Activated CD4-positive, alpha-beta T cell treated with anti-CD3 and anti-CD28 coated beads, Interleukin-2, Interleukin-4, amounts not matched to agents 100 ng/mL and 50 ng/mL, durations not matched to agents 16 hours and 8 hours (primary cell): Measurements from ENCODE around the gene RTL9.

ENCODE experiments used
- DNase-seq: peaks from one replicate; pipeline ENCODE4 v3.0.0-alpha.2; 2020; ENCODE audit warnings: low spot score

Gene RTL9

DNA sequence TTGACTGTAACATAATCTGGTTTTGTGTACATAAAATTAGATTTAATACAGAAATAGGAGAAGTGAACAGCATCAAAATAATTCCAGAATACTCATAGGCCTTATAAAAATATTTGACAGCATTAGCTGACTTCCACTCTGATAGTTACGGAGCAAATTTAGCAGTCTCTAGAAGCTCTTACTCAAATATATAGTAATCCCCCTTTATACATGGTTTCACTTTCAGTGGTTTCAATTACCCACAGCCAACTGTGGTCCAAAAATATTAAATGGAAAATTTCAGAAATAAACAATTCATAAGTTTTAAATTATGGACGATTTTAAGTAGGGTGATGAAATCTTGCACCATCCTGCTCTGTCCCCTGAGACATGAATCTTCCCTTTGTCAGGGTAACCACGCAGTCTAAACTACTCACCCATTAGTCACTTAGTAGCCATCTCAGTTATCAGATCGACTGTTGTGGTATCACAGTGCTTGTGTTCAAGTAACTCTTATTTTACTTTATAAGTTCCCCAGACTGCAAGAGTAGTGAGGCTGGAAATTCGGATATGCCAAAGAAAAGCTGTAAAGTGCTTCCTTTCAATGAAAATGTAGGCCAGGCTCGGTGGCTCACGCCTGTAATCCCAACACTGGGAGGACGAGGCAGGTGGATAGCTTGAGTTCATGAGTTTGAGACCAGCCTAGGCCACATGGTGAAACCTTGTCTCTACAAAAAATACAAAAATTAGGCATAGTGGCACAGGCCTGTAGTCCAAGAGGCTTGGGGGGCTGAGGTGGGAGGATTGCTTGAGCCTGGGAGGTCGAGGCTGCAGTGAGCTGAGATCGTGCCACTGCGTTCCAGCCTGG, 17.2 kb upstream of the RTL9 start:
- peak; percentile 11 for DNase-seq

DNA sequence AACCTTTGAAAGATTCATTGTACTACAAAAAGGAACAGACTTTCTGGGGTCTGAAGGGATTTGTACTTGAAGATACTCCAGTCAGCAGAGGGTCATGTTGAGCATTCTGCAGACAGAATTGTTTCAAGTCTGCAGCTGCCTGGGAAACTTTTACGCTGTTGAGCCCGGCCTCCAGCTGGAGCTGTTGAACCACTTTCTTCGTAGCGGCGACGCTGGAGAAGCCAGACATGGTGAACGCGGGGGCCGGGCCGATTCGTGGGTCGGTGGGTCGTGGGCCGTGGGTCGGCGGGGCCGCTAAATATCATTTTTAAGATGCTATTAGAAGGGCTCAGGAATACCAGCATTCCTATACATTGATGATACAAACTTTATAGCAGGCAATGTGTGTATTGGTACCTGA, 12.0 kb upstream of the RTL9 start:
- no peak for DNase-seq

DNA sequence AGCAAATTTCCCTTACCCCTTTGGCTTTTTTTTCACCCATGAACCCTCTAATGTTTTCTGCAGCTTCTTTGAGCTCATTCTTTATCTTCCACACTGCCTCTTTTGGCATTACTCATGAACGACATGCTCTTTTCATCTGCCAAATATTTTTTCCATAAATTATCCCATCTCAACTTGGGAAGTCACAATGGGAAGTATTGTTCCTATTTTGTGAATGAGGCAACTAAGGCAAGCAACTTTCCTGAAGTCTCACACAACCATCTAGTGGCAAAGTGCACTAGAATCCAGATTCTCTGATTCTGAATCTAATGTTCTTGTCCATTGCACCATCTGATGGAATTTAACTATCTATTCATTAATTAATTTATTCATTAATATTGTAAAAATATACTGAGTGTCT, 625 bp downstream of the RTL9 start:
- DNase-seq = no peak

DNA sequence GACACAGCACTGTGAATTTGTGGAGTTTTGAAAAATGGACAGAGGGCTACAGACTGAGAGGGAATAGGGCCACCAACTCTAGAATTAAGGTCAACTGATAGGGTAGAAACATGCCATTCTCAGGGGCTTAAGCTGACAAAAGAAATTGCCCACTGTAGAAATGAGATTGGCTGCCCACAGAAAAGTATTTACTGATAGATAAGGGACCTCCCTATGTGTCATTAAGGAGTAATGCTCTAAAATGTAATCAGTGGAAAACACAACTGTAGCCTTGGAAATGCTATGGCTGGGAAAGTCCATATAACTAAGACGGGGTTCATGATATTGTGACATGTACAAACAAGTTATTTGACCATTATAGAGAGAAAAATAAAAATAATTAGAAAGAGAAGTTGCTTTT, 4.6 kb downstream of the RTL9 start:
- no peak for DNase-seq

DNA sequence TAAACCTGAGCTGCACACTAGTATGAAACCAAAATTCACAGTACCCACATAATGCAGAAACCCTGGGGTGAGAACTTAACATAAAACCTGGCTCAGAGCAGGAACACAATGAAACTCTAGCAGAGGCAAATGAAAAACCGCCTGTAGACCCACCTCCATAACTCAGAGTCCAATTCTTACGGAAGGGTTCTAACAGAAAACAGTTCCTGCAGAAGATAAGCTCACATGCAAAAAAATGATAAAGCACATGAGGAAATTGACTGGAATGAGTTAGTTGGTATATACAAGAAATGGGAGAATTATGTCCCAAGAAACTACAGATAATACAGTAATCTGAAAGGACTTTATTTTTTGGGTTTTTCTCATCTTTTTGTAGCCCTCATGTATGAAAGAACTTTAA, 14.7 kb downstream of the RTL9 start:
- DNase-seq = no peak

DNA sequence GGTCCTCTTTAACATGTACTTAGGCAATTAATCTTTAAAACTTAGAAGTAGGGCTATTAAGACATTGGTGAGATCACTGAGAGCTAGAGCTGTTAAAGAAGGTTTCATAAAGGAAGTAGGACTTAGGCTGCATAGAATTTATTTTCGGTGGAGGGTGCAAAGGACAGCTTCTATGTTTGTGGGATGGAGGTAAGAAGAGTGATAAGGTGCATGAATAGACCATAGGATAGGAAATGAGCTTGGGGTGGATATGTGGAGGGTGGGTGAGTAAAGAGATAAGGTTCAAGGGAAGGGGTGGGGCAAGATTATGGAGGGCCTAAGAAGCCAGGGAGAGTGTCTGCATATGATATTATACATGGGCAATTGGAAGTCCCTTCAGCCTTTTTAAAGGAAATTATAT, 15.9 kb downstream of the RTL9 start:
- DNase-seq = no peak

DNA sequence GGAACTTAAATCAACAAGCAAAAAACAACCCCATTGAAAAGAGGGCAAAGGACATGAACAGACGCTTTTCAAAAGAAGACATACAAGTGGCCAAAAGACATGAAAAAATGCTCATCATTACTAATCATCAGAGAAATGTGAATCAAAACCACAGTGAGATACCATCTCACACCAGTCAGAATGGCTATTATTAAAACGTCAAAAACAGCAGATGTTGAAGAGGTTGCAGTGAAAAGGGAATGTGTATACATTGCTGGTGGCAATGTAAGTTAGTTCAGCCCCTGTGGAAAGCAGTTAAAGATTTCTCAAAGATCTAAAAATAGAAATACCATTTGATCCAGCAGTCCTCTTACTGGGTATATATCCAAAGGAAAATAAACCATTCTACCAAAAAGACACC, 22.6 kb downstream of the RTL9 start:
- no peak for DNase-seq

DNA sequence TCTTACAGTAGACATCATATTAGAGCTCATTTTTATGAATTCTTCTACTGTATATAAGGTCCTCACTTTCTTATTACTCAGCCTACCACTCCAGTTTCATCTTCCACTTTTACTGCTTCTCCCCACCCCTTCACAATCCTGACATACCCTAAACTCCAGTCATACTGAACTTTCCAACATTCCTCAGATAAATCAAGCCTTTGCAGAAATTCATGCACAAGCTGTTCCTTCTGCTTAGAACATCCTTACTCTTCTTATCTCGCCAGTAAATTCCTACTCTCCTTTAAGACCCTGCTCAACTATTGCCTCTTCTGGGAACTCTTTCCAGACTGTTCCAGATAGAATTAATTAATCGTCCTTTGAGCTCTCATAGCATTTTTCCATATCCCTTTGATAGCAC, 24.8 kb downstream of the RTL9 start:
- no peak for DNase-seq

DNA sequence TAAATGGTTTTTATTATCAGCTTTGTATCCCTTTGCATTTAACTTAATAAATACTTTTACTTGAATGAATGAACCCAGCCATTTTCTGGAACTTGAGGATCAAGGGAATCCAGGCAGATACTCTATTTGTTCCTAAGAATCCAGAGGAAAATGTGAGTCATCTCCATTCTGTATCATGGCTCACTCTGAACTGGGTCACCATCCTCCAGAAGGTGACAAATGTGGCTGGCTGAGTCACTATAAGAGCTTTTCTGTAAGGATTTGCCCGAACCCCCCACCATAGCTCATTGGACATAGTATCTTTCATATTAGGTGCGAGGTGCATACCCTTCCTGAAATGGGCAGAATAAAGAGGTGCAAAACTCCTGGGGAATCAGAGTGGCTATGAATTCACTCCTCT, 25.8 kb downstream of the RTL9 start:
- no peak for DNase-seq

DNA sequence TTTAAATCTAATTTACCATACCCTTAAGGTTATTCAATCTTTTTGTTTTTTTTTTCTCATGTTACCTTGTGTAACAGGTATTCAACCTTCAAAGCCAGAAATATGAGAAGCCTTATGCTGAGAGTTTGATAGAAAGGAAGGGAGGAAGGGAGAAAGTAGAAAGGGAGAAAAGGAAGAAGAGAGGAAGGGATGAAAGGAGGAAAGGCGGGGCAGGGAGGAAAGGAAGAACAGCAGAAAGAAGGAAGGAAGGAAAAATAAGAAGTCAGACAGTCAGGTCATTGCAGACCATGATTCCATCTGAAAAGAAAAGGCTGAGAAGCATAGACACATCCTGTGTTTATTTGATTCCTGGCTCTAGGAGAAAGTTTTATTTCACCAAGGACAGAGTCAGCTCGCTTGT, 30.9 kb downstream of the RTL9 start:
- no peak for DNase-seq

DNA sequence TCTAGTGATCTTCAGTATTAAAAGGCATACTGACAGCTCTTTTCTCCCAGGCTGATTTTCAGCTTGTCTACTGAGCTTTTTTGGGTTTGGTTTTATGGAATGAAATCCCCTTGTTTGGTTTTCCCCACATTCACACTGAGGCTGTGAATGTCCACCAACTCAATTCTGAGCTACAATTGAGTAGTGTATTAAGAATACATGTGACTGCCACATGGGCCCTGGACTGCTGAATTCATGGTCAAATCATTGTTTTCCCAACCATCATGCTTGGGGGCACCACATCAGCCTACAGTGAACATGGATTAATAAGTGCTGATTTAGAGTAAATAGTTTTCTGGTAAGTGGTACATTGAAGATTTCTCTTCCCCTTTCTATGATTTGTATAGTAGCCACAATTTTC, 32.4 kb downstream of the RTL9 start:
- DNase-seq = no peak

DNA sequence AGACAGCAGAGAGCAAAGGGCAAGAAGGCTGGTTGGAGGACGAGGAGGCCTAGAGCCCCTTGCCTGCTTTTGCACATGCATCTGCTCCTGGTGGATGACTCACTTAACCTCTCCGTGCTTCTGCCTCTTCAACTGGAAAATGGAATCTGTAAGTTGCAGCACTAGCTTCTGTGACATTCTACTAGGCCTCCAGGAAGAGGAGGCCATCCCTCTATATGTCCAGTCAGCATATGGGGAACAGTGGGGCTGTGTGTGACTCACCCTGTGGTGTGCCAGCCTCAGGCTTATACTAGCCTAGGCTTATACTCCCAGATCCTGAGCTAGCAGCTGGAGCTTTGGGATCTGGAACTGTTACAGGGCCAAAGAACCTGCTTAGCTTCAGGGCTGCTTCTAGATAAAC, 36.0 kb downstream of the RTL9 start:
- no peak for DNase-seq

DNA sequence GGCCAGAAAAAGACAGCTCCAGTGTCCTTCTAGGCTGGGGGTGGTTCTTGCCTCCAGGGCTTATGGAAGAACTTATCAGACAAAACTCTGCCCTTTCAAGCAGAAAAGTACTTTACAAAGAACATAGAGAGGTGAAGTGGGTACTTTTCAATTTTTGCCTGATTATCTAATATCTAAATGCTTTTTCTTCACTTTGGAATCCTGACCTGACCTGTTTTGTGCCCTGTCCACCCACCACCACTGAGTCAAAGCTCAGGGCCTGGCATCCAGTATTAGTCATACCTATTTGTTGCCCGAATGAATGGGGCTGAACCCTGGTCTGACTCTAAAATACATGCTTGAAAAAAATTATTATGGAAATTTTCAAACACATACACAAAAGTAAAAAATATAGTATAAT, 37.2 kb downstream of the RTL9 start:
- no peak for DNase-seq

DNA sequence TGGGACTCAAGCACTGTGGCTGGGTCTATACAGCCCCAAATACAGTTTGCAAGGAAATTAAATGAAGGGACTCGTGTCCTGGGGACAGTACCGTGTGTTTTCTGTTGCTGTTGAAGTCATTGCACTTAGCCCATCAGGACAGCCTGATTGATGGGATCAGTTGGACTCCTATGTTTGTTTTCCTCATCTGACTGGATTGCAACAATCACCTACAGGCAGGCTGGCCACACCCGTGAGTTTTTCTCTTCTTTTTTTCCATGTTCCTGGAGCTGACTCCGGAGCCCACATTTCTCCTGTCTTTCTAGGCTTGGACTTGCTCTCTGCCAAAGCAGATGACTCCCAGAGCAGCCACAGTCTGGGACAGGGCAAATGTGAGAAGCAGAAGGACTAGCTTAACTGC, 38.1 kb downstream of the RTL9 start:
- DNase-seq = no peak

DNA sequence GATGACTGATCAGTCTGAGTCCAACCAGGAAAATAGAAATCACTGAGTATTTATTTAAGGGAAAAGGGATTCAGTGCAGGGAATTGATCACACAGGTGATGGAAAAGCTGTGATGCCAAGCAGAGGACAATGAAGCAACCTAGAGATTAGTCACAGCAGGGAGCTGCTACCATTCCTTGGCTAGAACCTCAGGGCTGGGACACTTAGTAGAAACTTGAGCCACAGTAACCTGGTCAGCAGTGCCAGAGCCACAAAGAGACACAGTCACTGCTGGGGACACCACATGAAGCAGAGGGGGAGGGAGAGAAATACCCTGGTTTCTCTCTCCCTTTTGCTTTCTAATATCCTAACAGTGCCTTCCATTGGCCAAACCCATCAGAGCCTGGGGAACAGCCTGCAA, 38.7 kb downstream of the RTL9 start:
- DNase-seq = no peak

DNA sequence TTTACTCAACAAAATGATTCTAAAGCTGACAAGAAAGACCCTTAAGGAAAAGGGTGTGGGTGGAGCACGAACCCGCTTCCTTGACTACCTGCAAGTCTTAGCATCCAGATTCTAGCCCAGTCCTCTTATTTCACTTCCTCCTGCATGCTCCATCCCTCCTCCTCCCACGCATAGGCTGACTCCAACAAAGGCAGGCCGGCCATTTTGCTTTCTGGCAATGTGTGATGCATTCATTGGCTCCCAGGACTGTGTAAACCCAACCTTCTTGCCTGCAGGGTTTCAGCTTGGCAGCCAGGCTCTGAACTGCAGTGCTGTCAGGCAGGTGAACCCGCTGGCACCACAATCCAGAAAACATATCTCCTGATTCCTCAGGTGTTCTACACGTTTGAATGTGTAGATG, 39.3 kb downstream of the RTL9 start:
- no peak for DNase-seq

DNA sequence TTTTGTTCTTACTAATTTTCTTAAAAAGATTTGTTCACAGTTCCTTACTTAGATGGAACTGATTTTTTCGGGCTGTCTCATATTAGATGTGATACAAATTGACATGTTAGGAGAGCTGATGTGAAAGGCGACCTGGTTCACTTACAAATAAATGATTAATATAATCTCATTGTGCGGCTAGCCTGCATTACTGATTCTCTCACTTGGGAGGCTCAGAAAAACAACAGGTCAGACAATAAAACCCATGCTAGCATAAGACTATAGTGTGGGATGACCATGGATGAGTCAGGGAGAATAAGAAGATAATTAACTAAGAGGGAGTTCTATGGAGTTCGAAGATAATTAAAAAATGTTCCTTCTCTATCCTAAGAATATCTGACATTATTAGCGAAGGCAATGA, 40.8 kb downstream of the RTL9 start:
- DNase-seq = no peak

DNA sequence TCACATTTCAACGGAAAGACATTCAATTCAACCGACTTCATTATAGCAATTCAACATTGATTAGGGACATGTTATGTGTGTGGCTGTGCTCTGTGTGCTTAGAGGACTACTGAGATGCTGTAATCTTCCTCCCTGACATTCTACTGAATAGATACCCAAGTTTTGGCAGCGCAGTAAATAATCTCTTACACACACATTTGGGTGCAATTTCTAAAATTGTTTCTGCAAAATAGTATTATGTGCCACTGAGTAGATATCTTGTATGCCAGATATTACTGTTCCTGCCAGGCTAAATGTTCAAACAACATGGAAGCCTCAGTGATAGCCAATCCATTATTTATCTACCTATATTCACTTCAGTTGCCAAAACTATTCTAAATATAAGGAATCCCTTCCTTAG, 41.3 kb downstream of the RTL9 start:
- no peak for DNase-seq

DNA sequence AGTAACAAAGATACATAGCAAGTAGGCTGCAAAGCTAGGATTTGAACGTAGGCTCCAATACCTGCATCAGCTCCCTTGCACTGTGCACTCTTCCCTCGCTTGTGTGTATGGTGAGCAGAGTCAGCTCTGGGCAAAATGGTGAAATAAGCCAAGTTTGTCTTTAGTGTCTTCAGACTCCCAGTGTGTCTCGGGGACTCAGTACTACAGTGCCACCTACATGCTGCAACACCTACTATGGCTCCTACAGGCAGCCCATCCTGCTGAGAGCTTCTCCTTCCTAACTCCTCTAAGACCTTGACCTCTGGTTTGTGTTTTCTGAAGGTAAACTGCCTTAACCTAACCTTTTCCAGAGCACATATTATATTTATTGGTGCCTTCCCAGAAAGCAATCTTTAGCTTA, 42.5 kb downstream of the RTL9 start:
- DNase-seq = no peak

DNA sequence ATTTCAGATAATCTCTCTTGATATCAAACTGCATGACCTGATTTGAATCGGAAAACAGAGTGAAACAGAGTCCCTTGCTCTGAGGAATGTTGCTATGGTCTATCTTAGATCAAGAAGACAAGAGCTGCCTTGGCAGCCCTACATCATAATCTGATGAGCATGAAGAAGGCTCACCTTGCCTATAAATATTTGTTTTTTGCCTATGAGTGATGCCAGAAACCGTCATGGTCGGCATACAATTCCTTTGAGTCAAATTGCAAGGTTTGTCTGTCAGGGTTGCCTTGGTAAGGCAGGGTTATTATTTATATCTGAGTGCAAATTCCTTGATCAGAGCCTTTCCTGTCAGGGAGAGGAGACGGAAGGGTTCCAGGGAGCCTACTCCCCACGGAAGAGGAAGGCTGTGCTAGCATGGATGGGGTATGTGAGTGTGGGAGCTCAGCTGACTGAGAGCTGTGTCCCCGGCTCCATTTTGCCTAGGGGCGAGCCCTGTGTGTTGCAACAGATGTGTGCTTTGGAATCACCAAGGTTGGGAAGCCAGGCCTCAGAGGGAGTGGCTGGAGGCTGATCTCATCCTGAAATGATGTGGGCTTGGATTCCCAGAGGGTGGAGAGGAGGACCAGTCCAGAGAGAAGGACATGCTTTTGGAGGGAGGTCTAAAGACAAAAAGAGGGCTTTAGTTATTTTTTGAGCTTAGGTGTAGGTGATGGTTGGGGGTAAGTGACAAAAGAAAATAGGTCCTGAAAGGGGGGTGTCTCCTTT, 43.6 kb downstream of the RTL9 start:
- no peak for DNase-seq

DNA sequence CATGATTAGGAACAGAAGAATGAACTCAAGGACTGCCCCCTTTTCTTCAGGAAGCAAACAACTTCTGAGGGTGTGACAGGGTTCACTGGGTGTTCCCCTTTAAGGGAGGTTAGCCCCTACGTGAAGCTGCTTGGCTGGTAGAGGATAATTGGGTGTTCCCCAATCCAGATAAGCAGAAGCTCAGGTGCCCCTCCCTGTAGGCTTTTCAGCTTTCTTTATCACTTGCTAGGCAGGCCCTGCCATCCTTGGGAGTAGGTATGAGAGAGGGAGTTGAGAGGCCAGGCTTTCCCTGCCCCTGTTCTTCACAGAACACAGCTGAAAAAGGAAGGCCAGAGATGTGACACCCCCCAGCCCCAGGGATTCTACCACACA, 44.2 kb downstream of the RTL9 start:
- no peak for DNase-seq

DNA sequence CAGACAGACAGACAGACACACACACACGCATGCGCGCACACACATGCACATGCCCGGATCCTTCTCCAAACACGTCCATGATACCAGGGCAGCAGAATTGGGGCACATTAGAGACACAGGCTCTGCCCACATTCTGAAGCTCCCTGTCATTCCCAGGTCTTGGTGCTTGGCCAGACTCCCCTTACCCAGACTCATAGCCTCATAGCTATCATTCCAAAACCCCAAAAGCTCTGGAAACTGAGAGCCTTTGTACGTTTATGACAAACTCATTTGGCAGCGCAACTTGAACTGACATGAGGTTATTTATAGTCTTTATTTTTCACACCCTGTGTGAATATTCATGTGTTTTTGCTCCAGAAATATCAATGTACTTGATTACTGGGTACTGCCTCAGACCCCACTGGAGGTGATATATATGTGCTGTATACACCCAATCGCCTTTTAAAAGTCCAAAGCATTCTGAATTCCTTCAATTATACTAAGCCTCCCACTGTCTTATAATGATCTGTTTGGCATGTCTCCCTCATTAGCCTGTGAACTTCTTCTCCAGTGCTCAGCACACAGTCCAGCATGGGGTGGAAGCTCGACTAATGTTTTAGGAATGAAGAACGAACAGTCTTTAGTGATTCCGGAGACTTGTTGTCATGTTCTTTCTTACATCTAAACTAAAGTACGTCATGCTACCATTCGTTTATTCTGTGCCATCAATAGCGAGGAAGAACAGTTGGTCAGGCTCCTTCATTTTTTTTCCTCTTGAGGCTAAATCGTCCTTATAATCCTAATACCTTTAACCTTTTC, 45.0 kb downstream of the RTL9 start:
- no peak for DNase-seq

DNA sequence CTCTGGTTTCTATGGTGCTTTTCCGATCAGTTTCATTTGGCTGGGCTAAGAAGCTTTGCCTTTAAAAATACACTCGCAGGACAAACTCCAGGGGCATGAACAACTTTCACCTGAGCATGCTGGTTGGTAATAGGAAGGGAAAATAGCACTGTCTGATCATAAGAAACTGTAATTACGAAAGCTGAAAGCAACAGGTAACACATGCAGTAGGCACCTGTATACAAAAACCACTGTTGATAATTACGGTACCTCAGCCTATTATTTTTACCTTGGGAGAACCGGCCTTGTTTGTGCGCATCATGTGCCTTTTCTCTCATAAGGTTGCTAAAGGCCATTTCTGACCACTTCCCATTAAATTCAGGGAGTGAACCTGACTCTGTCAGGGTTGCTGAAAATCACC, 45.7 kb downstream of the RTL9 start:
- no peak for DNase-seq
